IMR-90 (cell line): ENCODE data around the gene LDLRAD3. TPM values are rescaled to one million over a fixed set of nuclear protein-coding genes. Genes with fewer than 3 reads are reported as not detected.

Source experiments
- ATAC-seq: fragments of 200-7000 bp; cut with Tn5 transposase; 2 replicates; pipeline ENCODE4 v1.9.1; 2020; ENCODE audit warnings: low read depth, mild to moderate bottlenecking, moderate library complexity
- BruUV-seq: library from RNA; stranded (reverse); fragments of 400-500 nt; replicated peaks from 2 replicates; lab custom pipeline; 2021; lab: Mats Ljungman, UMichigan
- CTCF ChIA-PET: fragments of 300-600 bp; formaldehyde crosslinking; extraction: SDS; loops from one replicate; lab custom pipeline; 2021; ENCODE audit warnings: antibody characterized with exemption; lab: Yijun Ruan, JAX
- POLR2A ChIA-PET: fragments of 300-600 bp; sonication (Branson Sonifier 250); formaldehyde crosslinking; loops from one replicate; lab custom pipeline; 2022; ENCODE audit warnings: antibody characterized with exemption; ENCODE audit not compliant: unreplicated experiment; lab: Charles Lee
- DNase-seq: peaks from one replicate; pipeline ENCODE4 v3.0.0; 2013
- H2AFZ ChIP-seq: replicated peaks from 2 replicates; pipeline ENCODE3; 2013; ENCODE audit warnings: low read length, mild to moderate bottlenecking; ENCODE audit not compliant: poor library complexity
- H2AK5ac ChIP-seq: 2 replicates; pipeline ENCODE4 v1.6.1; 2013; ENCODE audit warnings: low read depth, low read length, inconsistent platforms
- H2AK9ac ChIP-seq: replicated peaks from 2 replicates; pipeline ENCODE3; 2013; ENCODE audit warnings: mild to moderate bottlenecking, low read depth, low read length, moderate library complexity; ENCODE audit not compliant: poor library complexity
- H2BK120ac ChIP-seq: 2 replicates; pipeline ENCODE4 v1.6.1; 2013; ENCODE audit warnings: low read depth, low read length, inconsistent platforms
- H2BK15ac ChIP-seq: 3 replicates; pipeline ENCODE4 v1.6.1; 2013; ENCODE audit warnings: low read depth, low read length, inconsistent platforms
- H2BK20ac ChIP-seq: 2 replicates; pipeline ENCODE4 v1.6.1; 2013; ENCODE audit warnings: low read depth, mild to moderate bottlenecking, inconsistent platforms, low read length, moderate library complexity
- H2BK5ac ChIP-seq: 2 replicates; pipeline ENCODE4 v1.6.1; 2013; ENCODE audit warnings: mild to moderate bottlenecking, low read depth, low read length, inconsistent platforms; ENCODE audit not compliant: poor library complexity, severe bottlenecking
- H3K14ac ChIP-seq: replicated peaks from 2 replicates; pipeline ENCODE4 v1.6.1; 2013; ENCODE audit warnings: low read depth, low read length, inconsistent platforms
- H3K18ac ChIP-seq: 2 replicates; pipeline ENCODE4 v1.6.1; 2013; ENCODE audit warnings: low read depth, low read length, control low read depth
- H3K23ac ChIP-seq: 2 replicates; pipeline ENCODE4 v1.6.1; 2013; ENCODE audit warnings: low read depth, low read length, inconsistent platforms
- H3K27ac ChIP-seq: 2 replicates; pipeline ENCODE4 v1.5.1; 2013; ENCODE audit warnings: mild to moderate bottlenecking, control low read depth, low read length; ENCODE audit not compliant: insufficient read depth
- H3K27me3 ChIP-seq: 2 replicates; pipeline ENCODE4 v1.6.1; 2013; ENCODE audit warnings: low read length; ENCODE audit not compliant: control insufficient read depth, insufficient read depth
- H3K36me3 ChIP-seq: 2 replicates; pipeline ENCODE4 v1.6.1; 2013; ENCODE audit warnings: low read length, mixed read lengths; ENCODE audit not compliant: control insufficient read depth, insufficient read depth
- H3K4ac ChIP-seq: 2 replicates; pipeline ENCODE4 v1.6.1; 2013; ENCODE audit warnings: low read depth, low read length, inconsistent platforms
- H3K4me1 ChIP-seq: 2 replicates; pipeline ENCODE4 v1.6.1; 2013; ENCODE audit warnings: low read length, mixed read lengths; ENCODE audit not compliant: control insufficient read depth, insufficient read depth
- H3K4me2 ChIP-seq: 2 replicates; pipeline ENCODE4 v1.6.1; 2013; ENCODE audit warnings: low read depth, mild to moderate bottlenecking, control low read depth, low read length, moderate library complexity
- H3K4me3 ChIP-seq: 2 replicates; pipeline ENCODE4 v1.5.1; 2013; ENCODE audit warnings: low read depth, mild to moderate bottlenecking, control low read depth, low read length, moderate library complexity; ENCODE audit not compliant: insufficient read depth
- H3K56ac ChIP-seq: 2 replicates; pipeline ENCODE4 v1.6.1; 2013; ENCODE audit warnings: low read length, inconsistent platforms; ENCODE audit not compliant: insufficient read depth; ENCODE audit errors: extremely low read depth
- H3K79me1 ChIP-seq, 2 experiments: 2 replicates each; pipeline ENCODE4 v1.6.1; 2013; ENCODE audit warnings: low read length in 2 of 2, inconsistent platforms in 1 of 2, low read depth in 1 of 2
- H3K9ac ChIP-seq: 2 replicates; pipeline ENCODE4 v1.6.1; 2013; ENCODE audit warnings: low read depth, low read length, control low read depth
- H3K9me1 ChIP-seq: 2 replicates; pipeline ENCODE4 v1.6.1; 2013; ENCODE audit warnings: low read length, inconsistent platforms; ENCODE audit not compliant: insufficient read depth
- H3K9me3 ChIP-seq: 2 replicates; pipeline ENCODE4 v1.6.1; 2013; ENCODE audit warnings: low read length; ENCODE audit not compliant: control insufficient read depth, insufficient read depth
- H4K20me1 ChIP-seq: 2 replicates; pipeline ENCODE4 v1.6.1; 2013; ENCODE audit warnings: low read length, inconsistent platforms; ENCODE audit not compliant: insufficient read depth
- H4K5ac ChIP-seq: 2 replicates; pipeline ENCODE4 v1.6.1; 2013; ENCODE audit warnings: mild to moderate bottlenecking, low read depth, low read length, control low read depth
- H4K8ac ChIP-seq, 2 experiments: 2 replicates each; pipeline ENCODE4 v1.6.1; 2013; ENCODE audit warnings: low read depth in 2 of 2, low read length in 2 of 2, control low read depth in 1 of 2, inconsistent platforms in 1 of 2
- H4K91ac ChIP-seq: 2 replicates; pipeline ENCODE4 v1.6.1; 2013; ENCODE audit warnings: low read depth, low read length, inconsistent platforms; ENCODE audit not compliant: insufficient read depth
- FOS ChIP-seq: fragments of 150-350 bp; IDR thresholded peaks from 2 replicates; pipeline ENCODE4 v1.6.1; 2016; ENCODE audit warnings: low read depth, low read length
- WGBS, 2 experiments: methylation state at CpG; one replicate each; pipeline versions ENCODE4 v1.1.5 to v1.1.7; 2013; ENCODE audit warnings: missing lambda C conversion rate in 2 of 2; ENCODE audit not compliant: insufficient read length in 1 of 2; ENCODE audit errors: extremely low coverage in 2 of 2; 5-methylcytosine and 5-hydroxymethylcytosine counted together
- dilution Hi-C: fragments of 300-500 bp; cut with HindIII; formaldehyde crosslinking; loops from one replicate; pipeline ENCODE4 v1.14.3; 2018; ENCODE audit warnings: low sequenced_read_pairs; ENCODE audit not compliant: unreplicated experiment
- in situ Hi-C: fragments of 300-500 bp; cut with MboI; formaldehyde crosslinking; loops from 3 replicates; pipeline ENCODE4 v1.14.3; 2019; ENCODE audit warnings: low sequenced_read_pairs, inconsistent platforms, mixed read lengths
- intact Hi-C: fragments of 100-400 bp; cut with micrococcal nuclease; formaldehyde crosslinking; loops from 2 replicates; pipeline ENCODE4 v1.10.0; 2022
- polyA plus RNA-seq, 3 experiments: library from polyadenylated mRNA; depleted of rRNA; stranded (reverse); fragments of >200 nt; gene quantifications; 2 replicates each; pipeline ENCODE4 v1.2.3, GENCODE V29; 2012; ENCODE audit warnings: low replicate concordance in 1 of 3
- total RNA-seq: library from RNA; depleted of rRNA; stranded (reverse); fragments of >200 nt; gene quantifications from 2 replicates; pipeline ENCODE4 v1.2.3, GENCODE V29; 2012

The LDLRAD3 gene
- total and polyA plus RNA-seq, 2 of the 4 experiments (the other 2 are of a cell fraction): 2.7 to 6.4 TPM

DNA sequence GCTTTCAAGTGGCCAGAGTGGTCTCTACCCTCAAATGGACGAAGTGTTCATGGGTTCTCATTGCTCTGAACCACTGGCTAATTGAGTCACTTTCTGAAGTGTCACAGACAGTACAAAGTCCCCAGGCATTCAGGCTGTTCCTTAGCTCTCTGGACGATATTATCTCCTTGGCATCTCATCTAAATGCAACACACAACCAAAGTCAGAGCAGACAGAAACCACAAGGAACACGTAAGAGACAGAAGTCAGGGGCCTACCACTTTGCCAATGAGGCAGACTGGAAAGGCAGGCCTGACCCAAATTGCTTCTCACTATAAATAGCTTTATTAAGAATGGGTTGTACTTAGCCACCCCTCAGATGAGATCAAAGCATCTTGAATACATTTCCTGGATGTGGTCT lies 29.0 kb upstream of the LDLRAD3 start:
- H3K4me2 ChIP-seq: no peak overlapping the region
- no peaks in the 10 kb centered on the region for H3K9me1 ChIP-seq
- no peak overlapping the region for H2AK5ac ChIP-seq
- no peak overlapping the region for H2BK5ac ChIP-seq
- H3K27ac ChIP-seq: no peak overlapping the region
- no peak overlapping the region for H2BK15ac ChIP-seq
- no peak overlapping the region for H4K8ac ChIP-seq
- ChIA-PET POLR2A (no interaction called here), CTCF (interaction anchor here (1.1 kb wide), 1 partner anchor 80 kb away, joined by 3 read pairs; no protein-coding TSS in a partner anchor)
- H3K4me1 ChIP-seq: no peaks in the 10 kb centered on the region
- dilution Hi-C loops (no loop called here), intact Hi-C loops (no loop called here), in situ Hi-C loops (no loop called here)
- no peak overlapping the region for H2BK120ac ChIP-seq
- no peak overlapping the region for H2BK20ac ChIP-seq
- no peaks in the 10 kb centered on the region for H3K9me3 ChIP-seq
- no TSS peak for BruUV-seq
- no peak overlapping the region for H3K4me3 ChIP-seq
- no peaks in the 10 kb centered on the region for H3K36me3 ChIP-seq
- no peak for TF ChIP-seq FOS
- H3K27me3 ChIP-seq: peaks cover 15% of the 10 kb centered on the region
- no peaks in the 10 kb centered on the region for H3K79me1 ChIP-seq
- no peak overlapping the region for H4K5ac ChIP-seq
- H3K23ac ChIP-seq: no peak overlapping the region
- H4K91ac ChIP-seq: no peak overlapping the region
- no peaks in the 10 kb centered on the region for H4K20me1 ChIP-seq
- no peak overlapping the region for H2AFZ ChIP-seq
- no peak overlapping the region for H3K4ac ChIP-seq
- H3K18ac ChIP-seq: no peak overlapping the region
- ATAC-seq (no peak), DNase-seq (no peak)
- 53% methylated on average over 2 of the region's 3 CpGs; no CpG with 5 or more reads in 1 of the 2 experiments for WGBS, 2 experiments
- no peak overlapping the region for H3K14ac ChIP-seq
- no peak overlapping the region for H3K56ac ChIP-seq
- no peak overlapping the region for H2AK9ac ChIP-seq
- H3K9ac ChIP-seq: no peak overlapping the region
